Heart left ventricle (tissue), 16 donors: ENCODE measurements around the gene ZNF804A. TPM values are rescaled to one million over a fixed set of nuclear protein-coding genes. Genes with fewer than 3 reads are reported as not detected.

ENCODE experiments used
- ATAC-seq, 4 donors: fragments of 200-7000 bp; cut with Tn5 transposase; one replicate each; pipeline ENCODE4 v1.9.1; 2020 to 2022; ENCODE audit warnings: moderate library complexity in 4 of 4, mild to moderate bottlenecking in 3 of 4, moderate number of reproducible peaks in 1 of 4
- DNase-seq, 5 donors: peaks; one replicate each; pipeline ENCODE4 v3.0.0-alpha.2; 2020
- H3K27ac ChIP-seq, 12 donors: fragments of 200-600 bp; sonication (generic) in 4 of 12; one replicate each; pipeline versions ENCODE4 v1.5.0 to v1.8.0; 2016 to 2022; ENCODE audit warnings: mild to moderate bottlenecking in 2 of 12
- H3K27me3 ChIP-seq, 9 donors: fragments of 200-600 bp; sonication (generic) in 2 of 9; one replicate each; pipeline versions ENCODE4 v1.5.1 to v1.8.0; 2016 to 2022; ENCODE audit warnings: mild to moderate bottlenecking in 3 of 9
- H3K36me3 ChIP-seq, 9 donors: fragments of 200-600 bp; sonication (generic) in 2 of 9; one replicate each; pipeline versions ENCODE4 v1.5.0 to v1.8.0; 2018 to 2022; ENCODE audit warnings: mild to moderate bottlenecking in 2 of 9
- H3K4me1 ChIP-seq, 12 donors: fragments of 200-600 bp; sonication (generic) in 4 of 12; one replicate each; pipeline versions ENCODE4 v1.5.0 to v1.8.0; 2016 to 2022; ENCODE audit warnings: mild to moderate bottlenecking in 3 of 12
- H3K4me3 ChIP-seq, 12 donors: fragments of 200-600 bp; sonication (generic) in 4 of 12; one replicate each; pipeline versions ENCODE4 v1.5.0 to v1.8.0; 2017 to 2022; ENCODE audit warnings: mild to moderate bottlenecking in 9 of 12, moderate library complexity in 4 of 12
- H3K9me3 ChIP-seq, 12 donors: fragments of 200-600 bp; sonication (generic) in 4 of 12; one replicate each; pipeline versions ENCODE4 v1.5.0 to v1.8.0; 2016 to 2022; ENCODE audit warnings: mild to moderate bottlenecking in 1 of 12
- POLR2A ChIP-seq, 2 donors: fragments of 450-650 bp; IDR thresholded peaks; one replicate each; pipeline ENCODE4 v1.6.1; 2017; ENCODE audit warnings: antibody characterized with exemption in 2 of 2, mild to moderate bottlenecking in 2 of 2, moderate library complexity in 2 of 2
- WGBS, 4 donors: extraction: QIAGEN DNeasy Blood & Tissue Kit in 2 of 4; methylation state at CpG; one replicate each; pipeline versions ENCODE4 v1.1.5 to v1.1.7; 2013 to 2018; 5-methylcytosine and 5-hydroxymethylcytosine counted together
- intact Hi-C, 10 donors: fragments of 100-400 bp; cut with DNase I; formaldehyde crosslinking; loops; one replicate each; pipeline versions ENCODE4 v1.11.1 to v1.14.2; 2022
- polyA plus RNA-seq, 2 donors: library from polyadenylated mRNA; stranded (reverse); fragments of 200-250 nt; gene quantifications; one replicate each; pipeline ENCODE4 v1.2.3, GENCODE V29; 2013
- total RNA-seq, 9 donors: library from RNA; depleted of rRNA in 2 of 9; stranded (reverse); fragments of >200 nt in 2 of 9; fragmentation: NEBNext Ultra II Directional in 3 of 9; extraction: Animal tissue kit (Norgen Biotek cat#: 25700) in 3 of 9; gene quantifications; one replicate each; pipeline versions ENCODE4 v1.1.0 to v1.2.4, GENCODE V29; 2016 to 2023
- TF ChIP-seq, protein P1 (sequence below), 12 donors: fragments of 200-600 bp; sonication (generic) in 4 of 12; IDR thresholded peaks; one replicate each; pipeline versions ENCODE4 v1.5.0 to v1.8.0; 2018 to 2022; ENCODE audit warnings: antibody characterized with exemption in 12 of 12, mild to moderate bottlenecking in 5 of 12
- donor health status: ischemic (EF 13 %, LVEDD 7.1; RV severe dilation, severe dysfunction).
- donor health status: healthy with polysubstance abuse.
- donor health status: DM: no; HTN: yes; CAD: no.
- donor health status: DM: no; HTN: no; CAD: no.
- donor health status: ischemic (EF 25% LVEDD 6.9; RV normal size, moderate dysfunction).
- donor health status: ischemic (EF 25% LVEDD 5.7; RV mildly dilated, moderate dysfunction).
- donor health status: healthy.
- donor health status: DM: yes; HTN: yes; CAD: no.
- donor health status: ischemic (EF 35%, LVEDD 5.7; RV mildly dilated, moderate dysfunction).
- donor health status: nonischemic (EF 11% LVEDD 7.7; RV severe dilation, severe dysfunction).
- donor health status: DM: yes; HTN: yes; CAD: no.
- donor health status: PGD.
- donor health status: ischemic (EF 29% LVEDD 5.4; RV normal size, mild dysfunction).
- donor health status: nonischemic (EF 23%, LVEDD 6.1; RV moderate dilation, normal function).

The ZNF804A gene
- total and polyA plus RNA-seq, 11 donors: 0.06 to 0.08 TPM; not detected in 9

DNA sequence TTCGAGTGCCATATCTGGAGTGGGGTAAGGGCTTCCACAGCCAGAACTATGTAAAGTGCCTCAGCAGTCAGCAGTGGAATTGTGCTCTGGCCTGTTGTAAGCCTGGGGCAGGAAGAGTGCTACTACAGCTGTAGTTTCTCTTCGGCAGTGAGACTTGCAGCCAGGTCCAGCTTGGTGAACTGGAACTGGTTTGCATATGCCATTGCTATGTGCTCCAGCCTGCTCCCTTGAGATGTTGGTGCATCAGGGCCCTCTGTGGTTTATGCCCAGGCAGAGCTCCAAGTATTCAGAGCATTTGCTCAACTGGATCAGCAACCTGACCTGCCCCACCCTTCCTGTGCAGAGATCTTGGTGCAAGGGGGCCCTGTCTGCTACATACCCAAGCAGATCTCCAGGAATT lies 47.8 kb downstream of the ZNF804A start:
- Histone ChIP-seq H3K4me1 (no peaks in the 10 kb centered on the region), H3K4me3 (no peak overlapping the region), H3K9me3 (peaks cover 0 to 8% (median 0%) of the 10 kb centered on the region in 12 donors), H3K27ac (no peak overlapping the region), H3K27me3 (no peaks in the 10 kb centered on the region), H3K36me3 (no peaks in the 10 kb centered on the region)
- ATAC-seq: no peak
- intact Hi-C loops: no loop called here
- no peak for DNase-seq
- 44 to 61% (median 56%) methylated on average over 2 of the region's 2 CpGs for WGBS, 4 donors
- no peak for TF ChIP-seq POLR2A (IDR thresholded peaks at IDR 0.05)
- TF ChIP-seq, protein P1, sequence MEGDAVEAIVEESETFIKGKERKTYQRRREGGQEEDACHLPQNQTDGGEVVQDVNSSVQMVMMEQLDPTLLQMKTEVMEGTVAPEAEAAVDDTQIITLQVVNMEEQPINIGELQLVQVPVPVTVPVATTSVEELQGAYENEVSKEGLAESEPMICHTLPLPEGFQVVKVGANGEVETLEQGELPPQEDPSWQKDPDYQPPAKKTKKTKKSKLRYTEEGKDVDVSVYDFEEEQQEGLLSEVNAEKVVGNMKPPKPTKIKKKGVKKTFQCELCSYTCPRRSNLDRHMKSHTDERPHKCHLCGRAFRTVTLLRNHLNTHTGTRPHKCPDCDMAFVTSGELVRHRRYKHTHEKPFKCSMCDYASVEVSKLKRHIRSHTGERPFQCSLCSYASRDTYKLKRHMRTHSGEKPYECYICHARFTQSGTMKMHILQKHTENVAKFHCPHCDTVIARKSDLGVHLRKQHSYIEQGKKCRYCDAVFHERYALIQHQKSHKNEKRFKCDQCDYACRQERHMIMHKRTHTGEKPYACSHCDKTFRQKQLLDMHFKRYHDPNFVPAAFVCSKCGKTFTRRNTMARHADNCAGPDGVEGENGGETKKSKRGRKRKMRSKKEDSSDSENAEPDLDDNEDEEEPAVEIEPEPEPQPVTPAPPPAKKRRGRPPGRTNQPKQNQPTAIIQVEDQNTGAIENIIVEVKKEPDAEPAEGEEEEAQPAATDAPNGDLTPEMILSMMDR (IDR thresholded peaks at IDR 0.05): no peak

- H3K27ac ChIP-seq: no peak overlapping the region
- no peaks in the 10 kb centered on the region for H3K27me3 ChIP-seq
- no peaks in the 10 kb centered on the region for H3K36me3 ChIP-seq
- H3K4me1 ChIP-seq: no peaks in the 10 kb centered on the region
- intact Hi-C loops: no loop called here
- 74 to 93% (median 88%) methylated on average over 4 of the region's 4 CpGs for WGBS, 4 donors
- no peak for ATAC-seq
- DNase-seq: no peak
- H3K9me3 ChIP-seq: peaks cover 0 to 10% (median 0%) of the 10 kb centered on the region in 12 donors
- no peak overlapping the region for H3K4me3 ChIP-seq
- TF ChIP-seq POLR2A (IDR thresholded peaks at IDR 0.05): no peak
- TF ChIP-seq, protein P1 (IDR thresholded peaks at IDR 0.05): no peak
Measured at GRCh38 chr2:184646593-184646992, 48.3 kb downstream of the ZNF804A start.

GRCh38 chr2:184654945-184655344 lies 56.6 kb downstream of the ZNF804A start:
- intact Hi-C loops: no loop called here
- Histone ChIP-seq H3K27ac (no peak overlapping the region), H3K36me3 (no peaks in the 10 kb centered on the region), H3K4me3 (no peak overlapping the region), H3K4me1 (no peaks in the 10 kb centered on the region), H3K27me3 (no peaks in the 10 kb centered on the region), H3K9me3 (peaks cover 0 to 4% (median 0%) of the 10 kb centered on the region in 12 donors)
- DNase-seq: no peak
- WGBS, 4 donors: 49 to 52% (median 51%) methylated on average over 2 of the region's 2 CpGs
- TF ChIP-seq, protein P1 (IDR thresholded peaks at IDR 0.05): no peak
- no peak for TF ChIP-seq POLR2A (IDR thresholded peaks at IDR 0.05)
- ATAC-seq: no peak

DNA sequence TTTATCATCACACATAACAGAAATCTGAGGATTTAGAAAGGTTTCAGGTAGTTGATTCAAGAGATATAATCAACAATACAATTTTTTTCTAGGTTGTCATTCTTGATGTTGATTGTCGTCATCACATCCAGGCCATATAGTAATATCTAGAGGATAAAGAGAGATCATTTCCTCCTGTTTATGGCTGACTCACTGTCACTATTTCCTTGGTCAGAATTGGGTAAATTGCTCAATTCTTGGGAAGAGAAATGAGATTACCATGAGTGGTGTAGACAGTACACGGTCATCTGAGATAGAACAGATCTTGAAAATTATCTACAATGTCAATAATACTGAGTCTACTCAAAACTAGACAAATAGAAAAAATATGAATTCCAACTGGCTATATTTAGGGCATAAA lies 78.8 kb downstream of the ZNF804A start:
- Histone ChIP-seq H3K27me3 (no peaks in the 10 kb centered on the region), H3K4me1 (no peaks in the 10 kb centered on the region), H3K4me3 (no peak overlapping the region), H3K27ac (no peak overlapping the region), H3K36me3 (no peaks in the 10 kb centered on the region), H3K9me3 (peaks cover 0 to 7% (median 0%) of the 10 kb centered on the region in 12 donors)
- DNase-seq (no peak), ATAC-seq (no peak)
- 68 to 74% (median 71%) methylated on average over 2 of the region's 2 CpGs for WGBS, 4 donors
- intact Hi-C loops: no loop called here
- no peak for TF ChIP-seq POLR2A (IDR thresholded peaks at IDR 0.05)
- TF ChIP-seq, protein P1 (IDR thresholded peaks at IDR 0.05): no peak
